K562 (cell line): ENCODE measurements around the gene ZFP57. TPM values are rescaled to one million over a fixed set of nuclear protein-coding genes. Genes with fewer than 3 reads are reported as not detected.
A peak's percentile ranks its signal among the peaks of the same experiment; 100 is the strongest.

Experiments used
- CREB3L1 ChIP-seq: fragments of 450-650 bp; IDR thresholded peaks from 2 replicates; pipeline ENCODE4 v1.6.1; 2014; ENCODE audit warnings: low read depth, mild to moderate bottlenecking, moderate library complexity, borderline replicate concordance
- CTCF ChIP-seq, 3 experiments: IDR thresholded peaks in 2 of 3; conservative IDR thresholded peaks in 1 of 3; 2 replicates each; pipeline ENCODE4 v1.5.1; 2011 to 2012; ENCODE audit warnings: low read length in 3 of 3, mild to moderate bottlenecking in 3 of 3, control low read depth in 2 of 3, improper control_type of control experiment in 1 of 3, inconsistent platforms in 1 of 3, low read depth in 1 of 3, mixed read lengths in 1 of 3, moderate library complexity in 1 of 3; ENCODE audit not compliant: insufficient read depth in 2 of 3
- ELF1 ChIP-seq: fragments of 200-800 bp; sonication (Bioruptor generic); IDR thresholded peaks from 2 replicates; pipeline ENCODE4 v1.6.1; 2016; ENCODE audit warnings: missing genetic modification characterization, missing compliant biosample characterization
- GATAD2B ChIP-seq: fragments of 450-650 bp; IDR thresholded peaks from 2 replicates; pipeline ENCODE4 v1.6.1; 2017; ENCODE audit warnings: mild to moderate bottlenecking, borderline replicate concordance
- HMGN3 ChIP-seq: IDR thresholded peaks from 2 replicates; pipeline ENCODE4 v1.6.1; 2011; ENCODE audit warnings: borderline replicate concordance, low read depth, mild to moderate bottlenecking, mixed read lengths, low read length; ENCODE audit not compliant: insufficient read length; ENCODE audit errors: extremely low read depth
- HNRNPLL ChIP-seq: fragments of 200-400 bp; formaldehyde crosslinking; IDR thresholded peaks from 2 replicates; pipeline ENCODE4 v1.6.1; 2017; ENCODE audit warnings: low read length, low read depth, mild to moderate bottlenecking; ENCODE audit not compliant: poor library complexity, severe bottlenecking
- KLF16 ChIP-seq: IDR thresholded peaks from 2 replicates; pipeline ENCODE4 v1.6.1; 2016; ENCODE audit warnings: antibody characterized with exemption
- NBN ChIP-seq: fragments of 450-650 bp; IDR thresholded peaks from 2 replicates; pipeline ENCODE4 v1.6.1; 2016; ENCODE audit warnings: low read depth, mild to moderate bottlenecking
- NCOA6 ChIP-seq: fragments of 450-650 bp; IDR thresholded peaks from 2 replicates; pipeline ENCODE4 v1.6.1; 2017; ENCODE audit warnings: mild to moderate bottlenecking
- PHF8 ChIP-seq: fragments of 200-600 bp; sonication (generic); IDR thresholded peaks from 2 replicates; pipeline ENCODE4 v1.6.1; 2012; ENCODE audit warnings: mixed run types, mild to moderate bottlenecking, inconsistent platforms, low read length, moderate library complexity, borderline replicate concordance
- SP1 ChIP-seq: sonication (generic); formaldehyde crosslinking; IDR thresholded peaks from 2 replicates; pipeline ENCODE4 v1.8.1; 2022; ENCODE audit warnings: mild to moderate bottlenecking, missing genetic modification reagents
- TEAD2 ChIP-seq: fragments of 450-650 bp; IDR thresholded peaks from 2 replicates; pipeline ENCODE4 v1.6.1; 2016; ENCODE audit warnings: missing genetic modification characterization, control low read depth, missing compliant biosample characterization
- ZBTB2 ChIP-seq: fragments of 450-650 bp; IDR thresholded peaks from 2 replicates; pipeline ENCODE4 v1.6.1; 2016; ENCODE audit warnings: antibody characterized with exemption
- ZBTB8A ChIP-seq: fragments of 450-650 bp; IDR thresholded peaks from 2 replicates; pipeline ENCODE4 v1.6.1; 2018; ENCODE audit warnings: mild to moderate bottlenecking, moderate library complexity; ENCODE audit not compliant: partially characterized antibody
- ZNF23 ChIP-seq: fragments of 250-450 bp; sonication (Bioruptor Pico); IDR thresholded peaks from 2 replicates; pipeline ENCODE4 v1.4.0; 2020; ENCODE audit warnings: mild to moderate bottlenecking
- ZNF395 ChIP-seq: fragments of 200-800 bp; sonication (Bioruptor generic); IDR thresholded peaks from 2 replicates; pipeline ENCODE4 v1.6.1; 2017; ENCODE audit warnings: missing genetic modification characterization, missing compliant biosample characterization
- polyA plus RNA-seq, 8 experiments: library from polyadenylated mRNA; depleted of rRNA in 4 of 8; stranded (reverse) in 5 of 8; unstranded in 3 of 8; fragments of >200 nt; fragmentation: Nextera tagmentation in 2 of 8; fragmentation: Illumina TruSeq in 1 of 8; extraction: Ambion mirVana in 2 of 8; extraction: Trizol in 1 of 8; gene quantifications; 2 replicates each; pipeline versions ENCODE4 v1.2.1 to v1.2.3, GENCODE V29; 2011 to 2014; ENCODE audit warnings: inconsistent platforms in 1 of 8, missing spikeins in 1 of 8
- total RNA-seq, 7 experiments: library from RNA; depleted of rRNA in 6 of 7; stranded (reverse); fragments of >200 nt in 6 of 7; fragmentation: Illumina TruSeq in 2 of 7; extraction: Trizol in 2 of 7; gene quantifications; 2 replicates each; pipeline versions ENCODE4 v1.2.1 to v1.2.3, GENCODE V29; 2011 to 2021; ENCODE audit warnings: low replicate concordance in 1 of 7
- TF ChIP-seq, protein P1 (sequence below): fragments of 250-450 bp; sonication (Bioruptor Pico); IDR thresholded peaks from 2 replicates; pipeline ENCODE4 v1.5.1; 2021; ENCODE audit warnings: mild to moderate bottlenecking
- TF ChIP-seq, protein P2 (sequence below): fragments of 250-450 bp; sonication (Bioruptor Pico); IDR thresholded peaks from 2 replicates; pipeline ENCODE4 v1.8.0; 2021; ENCODE audit warnings: mild to moderate bottlenecking, moderate library complexity

ZFP57 gene
- total and polyA plus RNA-seq, 9 of the 15 experiments (the other 6 are each of a cell fraction or from before 2014, with no cell fraction given), result 0.04 to 0.28 (median 0.13) TPM

- TF ChIP-seq CREB3L1 (no peak), HMGN3 (peak; percentile 31), PHF8 (peak; percentile 57; the same call in 1 of the 2 replicates), ELF1 (tag) (no peak), SP1 (peak; percentile 65), ZBTB8A (no peak), ZNF395 (CRISPR knock-in tag) (no peak), HNRNPLL (peak; percentile 25), GATAD2B (no peak), CTCF (IDR thresholded peaks at IDR 0.05 in 2 of 3, conservative IDR thresholded peaks at IDR 0.05 in 1 of 3; ENCODE audit: insufficient read depth in 2 of 3, low read depth in 1 of 3, low read length in 3 of 3) (no peak), NCOA6 (no peak), NBN (peak; percentile 78; the same call in 1 of the 2 replicates), KLF16 (no peak), ZBTB2 (peak; percentile 67; the same call in 1 of the 2 replicates), ZNF23 (CRISPR knock-in tag) (no peak), TEAD2 (no peak)
- TF ChIP-seq, protein P1, sequence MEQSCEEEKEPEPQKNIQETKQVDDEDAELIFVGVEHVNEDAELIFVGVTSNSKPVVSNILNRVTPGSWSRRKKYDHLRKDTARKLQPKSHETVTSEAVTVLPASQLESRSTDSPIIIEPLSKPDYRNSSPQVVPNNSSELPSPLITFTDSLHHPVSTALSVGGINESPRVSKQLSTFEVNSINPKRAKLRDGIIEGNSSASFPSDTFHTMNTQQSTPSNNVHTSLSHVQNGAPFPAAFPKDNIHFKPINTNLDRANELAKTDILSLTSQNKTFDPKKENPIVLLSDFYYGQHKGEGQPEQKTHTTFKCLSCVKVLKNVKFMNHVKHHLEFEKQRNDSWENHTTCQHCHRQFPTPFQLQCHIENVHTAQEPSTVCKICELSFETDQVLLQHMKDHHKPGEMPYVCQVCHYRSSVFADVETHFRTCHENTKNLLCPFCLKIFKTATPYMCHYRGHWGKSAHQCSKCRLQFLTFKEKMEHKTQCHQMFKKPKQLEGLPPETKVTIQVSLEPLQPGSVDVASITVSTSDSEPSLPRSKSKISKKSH (CRISPR knock-in tag), result no peak
- TF ChIP-seq, protein P2, sequence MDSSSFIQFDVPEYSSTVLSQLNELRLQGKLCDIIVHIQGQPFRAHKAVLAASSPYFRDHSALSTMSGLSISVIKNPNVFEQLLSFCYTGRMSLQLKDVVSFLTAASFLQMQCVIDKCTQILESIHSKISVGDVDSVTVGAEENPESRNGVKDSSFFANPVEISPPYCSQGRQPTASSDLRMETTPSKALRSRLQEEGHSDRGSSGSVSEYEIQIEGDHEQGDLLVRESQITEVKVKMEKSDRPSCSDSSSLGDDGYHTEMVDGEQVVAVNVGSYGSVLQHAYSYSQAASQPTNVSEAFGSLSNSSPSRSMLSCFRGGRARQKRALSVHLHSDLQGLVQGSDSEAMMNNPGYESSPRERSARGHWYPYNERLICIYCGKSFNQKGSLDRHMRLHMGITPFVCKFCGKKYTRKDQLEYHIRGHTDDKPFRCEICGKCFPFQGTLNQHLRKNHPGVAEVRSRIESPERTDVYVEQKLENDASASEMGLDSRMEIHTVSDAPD (CRISPR knock-in tag), result no peak
Measured at GRCh38 chr6:29631209-29631810, 49.6 kb downstream of the ZFP57 start (continued).
